ENCODE data around the gene BCKDHB.

The BCKDHB gene

GRCh38 chr6:80250391-80250997 is 144.0 kb downstream of the BCKDHB start:
- H3K9me3 Mint-ChIP-seq = no peaks in the 10 kb centered on the region
- no peaks in the 10 kb centered on the region for H3K27me3 Mint-ChIP-seq
- H3K4me1 Mint-ChIP-seq = no peaks in the 10 kb centered on the region
- ATAC-seq (replicated peaks; ENCODE audit: extremely low read depth, poor library complexity, severe bottlenecking) = no peak
- peaks cover 2% of the 10 kb centered on the region for H3K36me3 Mint-ChIP-seq (ENCODE audit: insufficient read depth)
- DNase-seq (ENCODE audit: low spot score in 2 of 2) = no peak
- no peak overlapping the region for H3K4me3 Mint-ChIP-seq
- no peak overlapping the region for H3K27ac Mint-ChIP-seq (ENCODE audit: low read depth)

GRCh38 chr6:80251321-80251720 is 144.8 kb downstream of the BCKDHB start:
- Mint-ChIP-seq H3K27ac (ENCODE audit: low read depth) (no peak overlapping the region), H3K4me1 (no peaks in the 10 kb centered on the region), H3K9me3 (no peaks in the 10 kb centered on the region), H3K4me3 (no peak overlapping the region), H3K36me3 (ENCODE audit: insufficient read depth) (peaks cover 2% of the 10 kb centered on the region), H3K27me3 (no peaks in the 10 kb centered on the region)
- ATAC-seq (replicated peaks; ENCODE audit: extremely low read depth, poor library complexity, severe bottlenecking) (no peak), DNase-seq (ENCODE audit: low spot score in 2 of 2) (no peak)

GRCh38 chr6:80254716-80255115 is 148.2 kb downstream of the BCKDHB start:
- Mint-ChIP-seq H3K36me3 (ENCODE audit: insufficient read depth) (peaks cover 2% of the 10 kb centered on the region), H3K27ac (ENCODE audit: low read depth) (no peak overlapping the region), H3K4me1 (no peaks in the 10 kb centered on the region), H3K9me3 (no peaks in the 10 kb centered on the region), H3K27me3 (no peaks in the 10 kb centered on the region), H3K4me3 (no peak overlapping the region)
- no peak for DNase-seq (ENCODE audit: low spot score in 2 of 2)
- no peak for ATAC-seq (replicated peaks; ENCODE audit: extremely low read depth, poor library complexity, severe bottlenecking)

- Mint-ChIP-seq H3K27me3 (no peaks in the 10 kb centered on the region), H3K36me3 (ENCODE audit: insufficient read depth) (peaks cover 2% of the 10 kb centered on the region)
Measured at GRCh38 chr6:80256691-80257090, 150.2 kb downstream of the BCKDHB start.

GRCh38 chr6:80259118-80259517 is 152.6 kb downstream of the BCKDHB start:
- DNase-seq (ENCODE audit: low spot score in 2 of 2) (no peak), ATAC-seq (replicated peaks; ENCODE audit: extremely low read depth, poor library complexity, severe bottlenecking) (no peak)
- no peaks in the 10 kb centered on the region for H3K4me1 Mint-ChIP-seq
- H3K36me3 Mint-ChIP-seq (ENCODE audit: insufficient read depth) = peaks cover 2% of the 10 kb centered on the region
- no peak overlapping the region for H3K27ac Mint-ChIP-seq (ENCODE audit: low read depth)
- no peaks in the 10 kb centered on the region for H3K27me3 Mint-ChIP-seq
- H3K4me3 Mint-ChIP-seq = no peak overlapping the region
- no peaks in the 10 kb centered on the region for H3K9me3 Mint-ChIP-seq

More at GRCh38 chr6:80256691-80257090, 150.2 kb downstream of the BCKDHB start:
- no peaks in the 10 kb centered on the region for H3K4me1 Mint-ChIP-seq
- ATAC-seq (replicated peaks; ENCODE audit: extremely low read depth, poor library complexity, severe bottlenecking) = no peak
- no peak for DNase-seq (ENCODE audit: low spot score in 2 of 2)
- no peak overlapping the region for H3K27ac Mint-ChIP-seq (ENCODE audit: low read depth)
- no peaks in the 10 kb centered on the region for H3K9me3 Mint-ChIP-seq
- no peak overlapping the region for H3K4me3 Mint-ChIP-seq

GRCh38 chr6:80263585-80263984 is 157.1 kb downstream of the BCKDHB start:
- Mint-ChIP-seq H3K27me3 (no peaks in the 10 kb centered on the region), H3K36me3 (ENCODE audit: insufficient read depth) (no peaks in the 10 kb centered on the region), H3K27ac (ENCODE audit: low read depth) (no peak overlapping the region), H3K9me3 (no peaks in the 10 kb centered on the region), H3K4me1 (no peaks in the 10 kb centered on the region), H3K4me3 (no peak overlapping the region)
- ATAC-seq (replicated peaks; ENCODE audit: extremely low read depth, poor library complexity, severe bottlenecking) (no peak), DNase-seq (ENCODE audit: low spot score in 2 of 2) (no peak)

- H3K36me3 Mint-ChIP-seq (ENCODE audit: insufficient read depth) = no peaks in the 10 kb centered on the region
- H3K4me3 Mint-ChIP-seq = no peak overlapping the region
- ATAC-seq (replicated peaks; ENCODE audit: extremely low read depth, poor library complexity, severe bottlenecking) (no peak), DNase-seq (ENCODE audit: low spot score in 2 of 2) (no peak)
- H3K4me1 Mint-ChIP-seq = no peaks in the 10 kb centered on the region
- H3K9me3 Mint-ChIP-seq = no peaks in the 10 kb centered on the region
- no peaks in the 10 kb centered on the region for H3K27me3 Mint-ChIP-seq
- no peak overlapping the region for H3K27ac Mint-ChIP-seq (ENCODE audit: low read depth)
Measured at GRCh38 chr6:80268865-80269730, 162.6 kb downstream of the BCKDHB start.

GRCh38 chr6:80271074-80271473 is 164.6 kb downstream of the BCKDHB start:
- no peaks in the 10 kb centered on the region for H3K36me3 Mint-ChIP-seq (ENCODE audit: insufficient read depth)
- no peaks in the 10 kb centered on the region for H3K9me3 Mint-ChIP-seq
- DNase-seq (ENCODE audit: low spot score in 2 of 2) = no peak
- no peak overlapping the region for H3K4me3 Mint-ChIP-seq
- H3K4me1 Mint-ChIP-seq = no peaks in the 10 kb centered on the region
- ATAC-seq (replicated peaks; ENCODE audit: extremely low read depth, poor library complexity, severe bottlenecking) = no peak
- H3K27ac Mint-ChIP-seq (ENCODE audit: low read depth) = no peak overlapping the region
- H3K27me3 Mint-ChIP-seq = no peaks in the 10 kb centered on the region

- Mint-ChIP-seq H3K9me3 (no peaks in the 10 kb centered on the region), H3K36me3 (ENCODE audit: insufficient read depth) (no peaks in the 10 kb centered on the region), H3K4me1 (no peaks in the 10 kb centered on the region), H3K27ac (ENCODE audit: low read depth) (no peak overlapping the region), H3K27me3 (no peaks in the 10 kb centered on the region), H3K4me3 (no peak overlapping the region)
- ATAC-seq (replicated peaks; ENCODE audit: extremely low read depth, poor library complexity, severe bottlenecking) (no peak), DNase-seq (ENCODE audit: low spot score in 2 of 2) (no peak)
Measured at GRCh38 chr6:80272988-80273387, 166.5 kb downstream of the BCKDHB start.

GRCh38 chr6:80276861-80277260 is 170.4 kb downstream of the BCKDHB start:
- no peaks in the 10 kb centered on the region for H3K9me3 Mint-ChIP-seq
- H3K36me3 Mint-ChIP-seq (ENCODE audit: insufficient read depth) = peaks cover 2% of the 10 kb centered on the region
- no peak overlapping the region for H3K27ac Mint-ChIP-seq (ENCODE audit: low read depth)
- DNase-seq (ENCODE audit: low spot score in 2 of 2) (no peak), ATAC-seq (replicated peaks; ENCODE audit: extremely low read depth, poor library complexity, severe bottlenecking) (no peak)
- no peak overlapping the region for H3K4me3 Mint-ChIP-seq
- no peaks in the 10 kb centered on the region for H3K27me3 Mint-ChIP-seq
- H3K4me1 Mint-ChIP-seq = no peaks in the 10 kb centered on the region

- H3K4me3 Mint-ChIP-seq = no peak overlapping the region
- peaks cover 2% of the 10 kb centered on the region for H3K36me3 Mint-ChIP-seq (ENCODE audit: insufficient read depth)
- H3K27me3 Mint-ChIP-seq = no peaks in the 10 kb centered on the region
- no peaks in the 10 kb centered on the region for H3K9me3 Mint-ChIP-seq
- DNase-seq (ENCODE audit: low spot score in 2 of 2) (no peak), ATAC-seq (replicated peaks; ENCODE audit: extremely low read depth, poor library complexity, severe bottlenecking) (no peak)
- H3K4me1 Mint-ChIP-seq = no peaks in the 10 kb centered on the region
- no peak overlapping the region for H3K27ac Mint-ChIP-seq (ENCODE audit: low read depth)
Measured at GRCh38 chr6:80277501-80277900, 171.0 kb downstream of the BCKDHB start.

GRCh38 chr6:80280262-80281010 is 174.0 kb downstream of the BCKDHB start:
- Mint-ChIP-seq H3K36me3 (ENCODE audit: insufficient read depth) (peaks cover 2% of the 10 kb centered on the region), H3K9me3 (no peaks in the 10 kb centered on the region), H3K4me1 (no peaks in the 10 kb centered on the region), H3K27me3 (no peaks in the 10 kb centered on the region), H3K4me3 (no peak overlapping the region), H3K27ac (ENCODE audit: low read depth) (no peak overlapping the region)
- ATAC-seq (replicated peaks; ENCODE audit: extremely low read depth, poor library complexity, severe bottlenecking) (no peak), DNase-seq (ENCODE audit: low spot score in 2 of 2) (no peak)
